H1 (cell line): ENCODE data around the gene PPP1R7. TPM values are rescaled to one million over a fixed set of nuclear protein-coding genes. Genes with fewer than 3 reads are reported as not detected.

Experiments used
- CTCF ChIA-PET: fragments of 300-600 bp; sonication (Branson Sonifier 250); formaldehyde crosslinking; loops from one replicate; lab custom pipeline; 2021; ENCODE audit not compliant: partially characterized antibody; lab: Charles Lee
- POLR2A ChIA-PET: fragments of 300-600 bp; sonication (Branson Sonifier 250); formaldehyde crosslinking; loops from one replicate; lab custom pipeline; 2021; ENCODE audit warnings: inconsistent platforms; ENCODE audit not compliant: partially characterized antibody; lab: Charles Lee
- DNase-seq, 2 experiments: peaks; one replicate each; pipeline versions ENCODE4 v3.0.0 to v3.0.0-alpha.2; 2010 to 2022; ENCODE audit warnings: low spot score in 2 of 2, low read depth in 1 of 2, mixed read lengths in 1 of 2
- FAIRE-seq: peaks from 2 replicates; lab custom pipeline; 2011; peaks lifted over from hg19 to GRCh38; lab: Jason Lieb, UNC
- H2AFZ ChIP-seq: 2 replicates; pipeline ENCODE4 v1.8.1; 2012; ENCODE audit warnings: low read length, inconsistent platforms
- H2AK5ac ChIP-seq: 2 replicates; pipeline ENCODE4 v1.6.1; 2013; ENCODE audit warnings: low read depth, low read length
- H2BK120ac ChIP-seq: replicated peaks from 2 replicates; pipeline ENCODE3; 2013; ENCODE audit warnings: low read depth, low read length, inconsistent platforms
- H2BK12ac ChIP-seq: 2 replicates; pipeline ENCODE4 v1.6.1; 2013; ENCODE audit warnings: low read depth, low read length
- H2BK15ac ChIP-seq: 2 replicates; pipeline ENCODE4 v1.6.1; 2013; ENCODE audit warnings: low read length
- H2BK20ac ChIP-seq: 2 replicates; pipeline ENCODE4 v1.6.1; 2013; ENCODE audit warnings: low read length
- H2BK5ac ChIP-seq: 2 replicates; pipeline ENCODE4 v1.6.1; 2013; ENCODE audit warnings: low read depth, low read length
- H3K14ac ChIP-seq: 2 replicates; pipeline ENCODE4 v1.6.1; 2013; ENCODE audit warnings: inconsistent platforms; ENCODE audit not compliant: insufficient read length
- H3K18ac ChIP-seq: 2 replicates; pipeline ENCODE4 v1.6.1; 2013; ENCODE audit warnings: low read length; ENCODE audit errors: extremely low read depth
- H3K23ac ChIP-seq: 2 replicates; pipeline ENCODE4 v1.6.1; 2013; ENCODE audit warnings: inconsistent platforms; ENCODE audit not compliant: insufficient read length
- H3K23me2 ChIP-seq: 2 replicates; pipeline ENCODE4 v1.6.1; 2013; ENCODE audit warnings: low read depth, low read length
- H3K27ac ChIP-seq: 2 replicates; pipeline ENCODE4 v1.6.1; 2011; ENCODE audit warnings: low read depth, low read length, inconsistent platforms
- H3K27me3 ChIP-seq, 4 experiments: replicated peaks in 1 of 4; 1 replicate in 1 of 4; 2 replicates in 3 of 4; pipeline versions ENCODE4 v1.6.1 to v1.8.1; 2011 to 2013; ENCODE audit warnings: low read length in 3 of 4, mild to moderate bottlenecking in 3 of 4, inconsistent platforms in 2 of 4, mixed read lengths in 2 of 4, moderate library complexity in 1 of 4; ENCODE audit not compliant: control insufficient read depth in 3 of 4, insufficient read depth in 3 of 4; ENCODE audit errors: extremely low read depth in 1 of 4
- H3K36me3 ChIP-seq, 4 experiments: 2 replicates each; pipeline versions ENCODE4 v1.6.1 to v1.8.1; 2011 to 2013; ENCODE audit warnings: mild to moderate bottlenecking in 4 of 4, low read length in 3 of 4, moderate library complexity in 2 of 4, control low read depth in 1 of 4, inconsistent platforms in 1 of 4; ENCODE audit not compliant: insufficient read depth in 4 of 4, control insufficient read depth in 2 of 4
- H3K4ac ChIP-seq: replicated peaks from 2 replicates; pipeline ENCODE3; 2013; ENCODE audit warnings: low read length, low read depth, mixed read lengths, inconsistent platforms; ENCODE audit not compliant: insufficient read length
- H3K4me1 ChIP-seq, 4 experiments: replicated peaks in 1 of 4; 1 replicate in 1 of 4; 2 replicates in 3 of 4; pipeline versions ENCODE4 v1.6.1 to v1.8.1; 2011 to 2013; ENCODE audit warnings: low read length in 3 of 4, inconsistent platforms in 2 of 4, mixed read lengths in 1 of 4; ENCODE audit not compliant: insufficient read depth in 4 of 4, control insufficient read depth in 3 of 4
- H3K4me2 ChIP-seq, 2 experiments: 2 replicates each; pipeline versions ENCODE4 v1.6.1 to v1.8.1; 2011 to 2013; ENCODE audit warnings: low read depth in 2 of 2, low read length in 2 of 2, control low read depth in 1 of 2, inconsistent platforms in 1 of 2, mild to moderate bottlenecking in 1 of 2; ENCODE audit not compliant: insufficient read depth in 1 of 2
- H3K4me3 ChIP-seq, 4 experiments: fragments of 200-600, 300-600 bp in 1 of 4; sonication (generic), shearing (Covaris generic), sonication (Bioruptor Twin) in 1 of 4; 2 replicates each; pipeline versions ENCODE4 v1.5.1 to v1.8.1; 2011 to 2016; ENCODE audit warnings: low read length in 4 of 4, low read depth in 3 of 4, control low read depth in 2 of 4, inconsistent platforms in 2 of 4, mild to moderate bottlenecking in 2 of 4, mixed read lengths in 1 of 4, moderate library complexity in 1 of 4; ENCODE audit not compliant: insufficient read depth in 2 of 4; ENCODE audit errors: extremely low read depth in 1 of 4
- H3K56ac ChIP-seq: replicated peaks from 2 replicates; pipeline ENCODE3; 2013; ENCODE audit warnings: low read depth, mild to moderate bottlenecking, mixed read lengths, low read length, inconsistent platforms; ENCODE audit not compliant: insufficient read length
- H3K79me1 ChIP-seq: 2 replicates; pipeline ENCODE4 v1.6.1; 2013; ENCODE audit warnings: low read depth, low read length, control low read depth
- H3K79me2 ChIP-seq, 2 experiments: 2 replicates each; pipeline versions ENCODE4 v1.6.1 to v1.8.1; 2012 to 2013; ENCODE audit warnings: low read length in 2 of 2, mild to moderate bottlenecking in 2 of 2, inconsistent platforms in 1 of 2; ENCODE audit not compliant: insufficient read depth in 2 of 2, control insufficient read depth in 1 of 2
- H3K9ac ChIP-seq, 4 experiments: replicated peaks in 1 of 4; 1 replicate in 1 of 4; 2 replicates in 3 of 4; pipeline versions ENCODE4 v1.6.1 to v1.8.1; 2011 to 2013; ENCODE audit warnings: low read depth in 3 of 4, low read length in 3 of 4, control low read depth in 2 of 4, mild to moderate bottlenecking in 2 of 4, moderate library complexity in 2 of 4, inconsistent platforms in 1 of 4; ENCODE audit errors: extremely low read depth in 1 of 4
- H3K9me3 ChIP-seq, 2 experiments: 2 replicates each; pipeline versions ENCODE4 v1.6.1 to v1.8.1; 2012 to 2013; ENCODE audit warnings: mild to moderate bottlenecking in 2 of 2, moderate library complexity in 2 of 2, control low read depth in 1 of 2, inconsistent platforms in 1 of 2, low read depth in 1 of 2, low read length in 1 of 2, mixed read lengths in 1 of 2; ENCODE audit not compliant: insufficient read depth in 2 of 2
- H4K20me1 ChIP-seq, 2 experiments: replicated peaks in 1 of 2; 2 replicates each; pipeline versions ENCODE3 to v1.8.1; 2011 to 2013; ENCODE audit warnings: inconsistent platforms in 2 of 2, low read length in 2 of 2, mild to moderate bottlenecking in 1 of 2; ENCODE audit not compliant: insufficient read depth in 2 of 2, control insufficient read depth in 1 of 2
- H4K5ac ChIP-seq: 2 replicates; pipeline ENCODE4 v1.6.1; 2013; ENCODE audit warnings: low read length, low read depth, mixed read lengths, inconsistent platforms; ENCODE audit not compliant: insufficient read length
- H4K8ac ChIP-seq: 2 replicates; pipeline ENCODE4 v1.8.0; 2013; ENCODE audit warnings: mild to moderate bottlenecking, moderate library complexity, low read length, inconsistent platforms; ENCODE audit not compliant: insufficient read depth; ENCODE audit errors: extremely low read depth
- H4K91ac ChIP-seq: replicated peaks from 2 replicates; pipeline ENCODE3; 2013; ENCODE audit warnings: low read length, mixed read lengths, inconsistent platforms; ENCODE audit not compliant: insufficient read length
- EGR1 ChIP-seq: IDR thresholded peaks from 2 replicates; pipeline ENCODE4 v1.6.1; 2011; ENCODE audit warnings: low read depth, low read length, borderline replicate concordance
- HDAC6 ChIP-seq: IDR thresholded peaks from one replicate; pipeline ENCODE4 v1.7.1; 2012; ENCODE audit warnings: low read depth, mild to moderate bottlenecking, inconsistent platforms, low read length, moderate library complexity
- KDM4A ChIP-seq: IDR thresholded peaks from one replicate; pipeline ENCODE4 v1.7.1; 2012; ENCODE audit warnings: low read depth, mild to moderate bottlenecking, moderate library complexity, low read length, inconsistent platforms; ENCODE audit not compliant: severe bottlenecking
- MAX ChIP-seq: IDR thresholded peaks from 2 replicates; pipeline ENCODE4 v1.6.1; 2012; ENCODE audit warnings: inconsistent platforms
- POLR2A ChIP-seq, 2 experiments: IDR thresholded peaks; 1 replicate in 1 of 2; 2 replicates in 1 of 2; pipeline ENCODE4 v1.6.1; 2011; ENCODE audit warnings: low read depth in 2 of 2, low read length in 2 of 2, mild to moderate bottlenecking in 2 of 2; ENCODE audit errors: control extremely low read depth in 1 of 2
- RBBP5 ChIP-seq: IDR thresholded peaks from 2 replicates; pipeline ENCODE4 v1.7.1; 2012; ENCODE audit warnings: low read depth, mild to moderate bottlenecking, inconsistent platforms, low read length, moderate library complexity, borderline replicate concordance
- SIRT6 ChIP-seq: IDR thresholded peaks from one replicate; pipeline ENCODE4 v1.7.1; 2012; ENCODE audit warnings: low read length, inconsistent platforms
- TAF7 ChIP-seq: optimal IDR thresholded peaks from 2 replicates; pipeline ENCODE3; 2011; ENCODE audit warnings: low read depth, mild to moderate bottlenecking, inconsistent platforms, low read length, moderate library complexity, borderline replicate concordance
- ZNF274 ChIP-seq: IDR thresholded peaks from 2 replicates; pipeline ENCODE4 v1.7.0; 2012; ENCODE audit warnings: low read length, borderline replicate concordance; ENCODE audit errors: extremely low read depth
- WGBS, 2 experiments: shearing (Covaris generic) in 1 of 2; methylation state at CpG; one replicate each; pipeline versions ENCODE4 v1.1.6 to v1.1.7; 2013 to 2015; ENCODE audit warnings: low lambda C conversion rate in 2 of 2, mixed read lengths in 2 of 2, inconsistent platforms in 1 of 2, low coverage in 1 of 2, missing lambda C conversion rate in 1 of 2; ENCODE audit not compliant: insufficient replicate concordance in 2 of 2, insufficient coverage in 1 of 2, insufficient read length in 1 of 2; ENCODE audit errors: extremely low coverage in 1 of 2, missing lambda C conversion rate in 1 of 2; 5-methylcytosine and 5-hydroxymethylcytosine counted together
- polyA plus RNA-seq, 7 experiments: library from polyadenylated mRNA; depleted of rRNA in 3 of 7; stranded (reverse) in 5 of 7; unstranded in 2 of 7; fragments of >200 nt in 5 of 7; fragments of 200-250 nt in 2 of 7; gene quantifications; 1 replicate in 5 of 7; 2 replicates in 1 of 7; 4 replicates in 1 of 7; pipeline versions ENCODE4 v1.2.1 to v1.2.3, GENCODE V29; 2011 to 2013; ENCODE audit warnings: missing spikeins in 2 of 7, mixed read lengths in 2 of 7
- total RNA-seq: library from RNA; stranded (reverse); fragmentation: NEBNext Ultra II Directional; extraction: Animal tissue kit (Norgen Biotek cat#: 25700); gene quantifications from 2 replicates; pipeline ENCODE4 v1.2.1, GENCODE V29; 2021
- TF ChIP-seq, protein P1 (sequence below), 3 experiments: IDR thresholded peaks; 1 replicate in 2 of 3; 2 replicates in 1 of 3; pipeline versions ENCODE4 v1.5.1 to v1.6.1; 2011; ENCODE audit warnings: low read length in 3 of 3, mild to moderate bottlenecking in 3 of 3, inconsistent platforms in 2 of 3, low read depth in 1 of 3, moderate library complexity in 1 of 3; ENCODE audit not compliant: insufficient read depth in 1 of 3; ENCODE audit errors: control extremely low read depth in 1 of 3

The PPP1R7 gene
- total and polyA plus RNA-seq, 2 of the 8 experiments (the other 6 are each of a cell fraction or from before 2014, with no cell fraction given), result 22.2 to 64.0 TPM

DNA sequence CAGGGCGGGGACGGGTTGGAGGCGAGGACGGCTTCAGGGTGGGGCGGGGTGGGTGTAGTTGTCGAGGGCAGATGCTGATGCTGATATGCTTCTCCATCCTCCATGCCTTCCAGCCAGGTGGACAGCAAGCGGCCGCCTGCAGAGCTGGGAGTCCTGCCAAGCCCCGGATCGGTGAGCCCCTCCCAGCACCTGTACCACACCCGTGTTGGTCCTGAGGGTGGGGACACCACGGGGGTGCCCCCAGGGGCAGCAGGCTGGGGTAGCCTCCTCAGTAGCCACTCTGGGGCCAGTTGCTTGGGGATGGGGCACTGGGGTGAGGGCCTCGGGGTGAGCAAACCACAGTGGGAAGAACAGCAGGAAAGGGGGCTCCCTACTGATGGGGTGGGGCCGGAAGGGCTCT, 40.8 kb downstream of the PPP1R7 start:
- Histone ChIP-seq H2BK5ac (no peak overlapping the region), H2AFZ (no peak overlapping the region), H4K8ac (no peak overlapping the region), H3K23me2 (no peaks in the 10 kb centered on the region), H2BK120ac (no peak overlapping the region), H4K91ac (no peak overlapping the region), H3K14ac (no peak overlapping the region), H4K5ac (no peak overlapping the region), H4K20me1 (no peaks in the 10 kb centered on the region), H2BK15ac (no peak overlapping the region), H3K4me1 (peaks cover 0 to 14% (median 7%) of the 10 kb centered on the region in 4 experiments; a peak in 6 of 7 replicates), H2BK12ac (no peak overlapping the region), H3K27ac (no peak overlapping the region), H2BK20ac (no peak overlapping the region), H2AK5ac (no peak overlapping the region), H3K4ac (no peak overlapping the region), H3K9ac (no peak overlapping the region), H3K9me3 (no peaks in the 10 kb centered on the region), H3K23ac (no peak overlapping the region), H3K56ac (no peak overlapping the region), H3K27me3 (no peaks in the 10 kb centered on the region; a peak in 1 of 7 replicates), H3K4me3 (no peak overlapping the region), H3K79me2 (no peaks in the 10 kb centered on the region), H3K36me3 (no peaks in the 10 kb centered on the region), H3K4me2 (no peak overlapping the region), H3K18ac (no peak overlapping the region), H3K79me1 (no peaks in the 10 kb centered on the region)
- CTCF ChIA-PET, result no interaction called here
- POLR2A ChIA-PET, result no interaction called here
- WGBS, 2 experiments, result 80% methylated on average over 2 of the region's 14 CpGs; no CpG with 5 or more reads in 1 of the 2 experiments
- FAIRE-seq (no peak), DNase-seq (no peak)
- TF ChIP-seq RBBP5, result no peak
- no peak for TF ChIP-seq POLR2A (IDR thresholded peaks at IDR 0.05; ENCODE audit: control extremely low read depth in 1 of 2, low read depth in 2 of 2, low read length in 2 of 2)
- no peak for TF ChIP-seq SIRT6
- TF ChIP-seq KDM4A, result no peak
- TF ChIP-seq ZNF274, result no peak
- TF ChIP-seq TAF7, result no peak
- TF ChIP-seq, protein P1, sequence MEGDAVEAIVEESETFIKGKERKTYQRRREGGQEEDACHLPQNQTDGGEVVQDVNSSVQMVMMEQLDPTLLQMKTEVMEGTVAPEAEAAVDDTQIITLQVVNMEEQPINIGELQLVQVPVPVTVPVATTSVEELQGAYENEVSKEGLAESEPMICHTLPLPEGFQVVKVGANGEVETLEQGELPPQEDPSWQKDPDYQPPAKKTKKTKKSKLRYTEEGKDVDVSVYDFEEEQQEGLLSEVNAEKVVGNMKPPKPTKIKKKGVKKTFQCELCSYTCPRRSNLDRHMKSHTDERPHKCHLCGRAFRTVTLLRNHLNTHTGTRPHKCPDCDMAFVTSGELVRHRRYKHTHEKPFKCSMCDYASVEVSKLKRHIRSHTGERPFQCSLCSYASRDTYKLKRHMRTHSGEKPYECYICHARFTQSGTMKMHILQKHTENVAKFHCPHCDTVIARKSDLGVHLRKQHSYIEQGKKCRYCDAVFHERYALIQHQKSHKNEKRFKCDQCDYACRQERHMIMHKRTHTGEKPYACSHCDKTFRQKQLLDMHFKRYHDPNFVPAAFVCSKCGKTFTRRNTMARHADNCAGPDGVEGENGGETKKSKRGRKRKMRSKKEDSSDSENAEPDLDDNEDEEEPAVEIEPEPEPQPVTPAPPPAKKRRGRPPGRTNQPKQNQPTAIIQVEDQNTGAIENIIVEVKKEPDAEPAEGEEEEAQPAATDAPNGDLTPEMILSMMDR (IDR thresholded peaks at IDR 0.05; ENCODE audit: control extremely low read depth in 1 of 3, insufficient read depth in 1 of 3, low read depth in 1 of 3, low read length in 3 of 3), result no peak
- TF ChIP-seq MAX, result no peak
- no peak for TF ChIP-seq HDAC6
- TF ChIP-seq EGR1, result no peak
